GM10266 (cell line): ENCODE results near the gene SGMS2.

Experiments used
- DNase-seq: peaks from one replicate; pipeline ENCODE4 v3.0.0; 2012; ENCODE audit errors: extremely low spot score
- TF ChIP-seq, protein P1 (sequence below): IDR thresholded peaks from 2 replicates; pipeline ENCODE4 v1.5.1; 2012; ENCODE audit warnings: mild to moderate bottlenecking, low read depth; ENCODE audit not compliant: control insufficient read depth, insufficient read depth; ENCODE audit errors: missing control alignments

Gene SGMS2

GRCh38 chr4:107854356-107855022, 29.8 kb downstream of the SGMS2 start:
- no peak for DNase-seq
- TF ChIP-seq, protein P1, sequence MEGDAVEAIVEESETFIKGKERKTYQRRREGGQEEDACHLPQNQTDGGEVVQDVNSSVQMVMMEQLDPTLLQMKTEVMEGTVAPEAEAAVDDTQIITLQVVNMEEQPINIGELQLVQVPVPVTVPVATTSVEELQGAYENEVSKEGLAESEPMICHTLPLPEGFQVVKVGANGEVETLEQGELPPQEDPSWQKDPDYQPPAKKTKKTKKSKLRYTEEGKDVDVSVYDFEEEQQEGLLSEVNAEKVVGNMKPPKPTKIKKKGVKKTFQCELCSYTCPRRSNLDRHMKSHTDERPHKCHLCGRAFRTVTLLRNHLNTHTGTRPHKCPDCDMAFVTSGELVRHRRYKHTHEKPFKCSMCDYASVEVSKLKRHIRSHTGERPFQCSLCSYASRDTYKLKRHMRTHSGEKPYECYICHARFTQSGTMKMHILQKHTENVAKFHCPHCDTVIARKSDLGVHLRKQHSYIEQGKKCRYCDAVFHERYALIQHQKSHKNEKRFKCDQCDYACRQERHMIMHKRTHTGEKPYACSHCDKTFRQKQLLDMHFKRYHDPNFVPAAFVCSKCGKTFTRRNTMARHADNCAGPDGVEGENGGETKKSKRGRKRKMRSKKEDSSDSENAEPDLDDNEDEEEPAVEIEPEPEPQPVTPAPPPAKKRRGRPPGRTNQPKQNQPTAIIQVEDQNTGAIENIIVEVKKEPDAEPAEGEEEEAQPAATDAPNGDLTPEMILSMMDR: no peak

- no peak for DNase-seq
- TF ChIP-seq, protein P1: no peak
Measured at GRCh38 chr4:107855723-107856122, 31.0 kb downstream of the SGMS2 start.

- DNase-seq: no peak
- TF ChIP-seq, protein P1: no peak
Measured at GRCh38 chr4:107856901-107857300, 32.2 kb downstream of the SGMS2 start.

- DNase-seq: no peak
- TF ChIP-seq, protein P1: no peak
Measured at GRCh38 chr4:107857741-107858140, 33.0 kb downstream of the SGMS2 start.

DNA sequence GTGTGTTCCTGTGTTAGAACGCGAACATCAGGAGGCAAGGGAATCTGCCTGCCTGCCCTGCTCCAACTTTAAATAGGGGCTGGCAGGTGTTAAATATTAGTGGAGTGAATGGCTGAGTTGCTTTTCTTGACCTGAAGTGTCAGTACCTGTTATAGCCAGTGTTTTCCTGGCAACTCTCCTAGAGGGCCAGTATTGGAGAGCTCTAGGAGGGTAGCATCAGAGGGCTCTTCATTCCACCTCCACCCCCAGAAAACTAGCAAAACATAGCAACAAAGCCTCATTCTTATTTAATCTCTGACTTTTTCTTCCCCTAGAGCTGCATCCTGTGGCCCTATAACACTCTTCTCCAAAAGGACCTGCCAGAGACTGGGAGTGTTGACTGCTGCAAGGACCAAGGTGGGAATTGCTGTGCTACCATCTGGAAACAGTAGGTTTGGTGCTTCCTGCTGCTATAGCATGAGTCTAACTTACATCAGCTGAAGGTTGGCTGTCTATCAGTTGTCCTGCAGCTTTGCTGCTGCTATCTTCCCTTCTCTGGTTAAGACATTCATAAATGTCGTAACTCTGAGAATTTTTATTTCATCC, 33.5 kb downstream of the SGMS2 start:
- TF ChIP-seq, protein P1: no peak
- no peak for DNase-seq

DNA sequence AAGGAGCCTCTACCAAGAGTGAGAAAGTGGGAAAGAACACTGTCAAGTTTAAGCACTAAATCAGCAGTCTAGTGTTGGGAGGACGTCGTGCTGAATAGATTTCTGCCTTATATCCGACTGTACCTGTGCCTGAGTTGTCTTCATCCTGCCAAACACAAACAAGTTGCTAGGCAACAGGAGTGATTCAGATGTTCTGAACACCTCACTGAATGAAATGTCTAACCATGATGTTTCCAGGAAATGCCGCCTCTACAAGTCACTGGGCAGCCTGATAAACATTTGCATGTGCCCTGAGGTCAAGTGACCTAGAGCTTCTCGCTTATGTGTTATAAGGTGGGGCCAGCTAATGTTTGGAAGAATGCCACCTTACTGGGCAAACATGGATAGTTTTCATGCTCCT, 37.9 kb downstream of the SGMS2 start:
- TF ChIP-seq, protein P1: no peak
- no peak for DNase-seq

DNA sequence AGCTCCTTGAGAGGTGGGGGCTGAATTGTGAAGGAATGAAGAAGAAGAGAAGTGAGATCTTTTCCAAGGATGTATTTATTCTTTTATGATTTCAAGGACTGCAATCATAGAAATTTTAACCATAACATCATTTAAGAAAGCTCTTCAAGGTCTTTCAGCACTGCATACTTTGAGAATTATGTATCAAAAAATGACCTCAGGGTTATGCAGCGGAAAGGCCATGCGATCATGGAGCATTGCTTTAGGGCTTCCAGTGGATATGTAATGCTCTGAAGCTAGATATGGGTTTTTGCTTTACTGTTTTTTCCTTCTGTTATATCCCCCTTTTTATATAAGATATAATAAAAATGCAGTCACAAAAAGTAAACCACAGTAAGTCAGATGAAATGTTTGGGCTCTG, 38.7 kb downstream of the SGMS2 start:
- DNase-seq: no peak
- TF ChIP-seq, protein P1: no peak
